ENCODE measurements around the gene GVQW3.

GVQW3 gene

DNA sequence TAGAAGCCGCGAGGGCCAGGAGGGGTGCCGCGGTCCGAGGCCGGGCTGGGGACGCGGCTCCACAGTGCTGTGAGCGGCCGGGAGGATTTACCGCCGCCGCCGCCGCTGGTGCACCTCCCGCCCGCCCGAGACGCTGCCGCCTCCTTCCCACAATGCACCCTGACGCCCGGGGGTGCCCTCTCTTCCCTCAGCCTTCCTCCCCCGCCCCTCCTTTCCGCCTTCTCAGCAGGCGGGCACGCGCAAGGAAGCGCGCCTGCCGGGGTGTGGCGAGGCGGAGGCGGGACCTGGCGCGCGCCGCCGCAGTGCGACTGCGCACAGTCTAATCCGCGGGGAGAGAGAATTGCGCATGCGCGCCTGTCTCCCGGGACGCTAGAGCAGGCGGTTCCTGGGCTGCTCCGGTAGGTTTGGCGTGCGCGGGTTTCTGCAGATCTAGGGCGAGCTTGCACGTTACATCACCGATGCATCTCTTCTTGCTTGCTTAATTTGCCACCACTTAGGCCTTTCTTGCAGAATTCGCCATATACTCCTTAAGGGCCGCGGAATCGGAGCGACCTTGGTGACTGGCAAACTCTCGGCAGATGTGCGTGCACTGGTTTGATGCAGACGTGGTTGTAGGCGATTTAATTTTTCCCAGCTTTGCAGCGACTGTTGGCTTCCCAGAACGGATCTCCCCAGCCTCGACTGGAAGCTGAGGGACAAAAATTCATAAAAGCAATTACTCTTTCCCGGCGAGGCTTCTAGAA is at the start of gene GVQW3, which contains the start of gene THAP12:
Gene GVQW3 (plus strand): TSS at position 347 of the 743 bp plus-strand sequence. CDS start 506 bp downstream, outside the sequence.
Gene THAP12 (minus strand): TSS at position 156 of the 743 bp plus-strand sequence. CDS start 296 bp downstream, outside the sequence.
- H3K4me1 Mint-ChIP-seq: peaks cover 67% of the 10 kb centered on the region
- peak within 1 kb of the TSS; percentile 95 for H3K4me3 Mint-ChIP-seq
- H3K9me3 Mint-ChIP-seq: no peaks in the 10 kb centered on the region
- peak within 1 kb of the TSS; percentile 97 for H3K27ac Mint-ChIP-seq
- peaks cover 1% of the 10 kb centered on the region for H3K36me3 Mint-ChIP-seq
- no peaks in the 10 kb centered on the region for H3K27me3 Mint-ChIP-seq

DNA sequence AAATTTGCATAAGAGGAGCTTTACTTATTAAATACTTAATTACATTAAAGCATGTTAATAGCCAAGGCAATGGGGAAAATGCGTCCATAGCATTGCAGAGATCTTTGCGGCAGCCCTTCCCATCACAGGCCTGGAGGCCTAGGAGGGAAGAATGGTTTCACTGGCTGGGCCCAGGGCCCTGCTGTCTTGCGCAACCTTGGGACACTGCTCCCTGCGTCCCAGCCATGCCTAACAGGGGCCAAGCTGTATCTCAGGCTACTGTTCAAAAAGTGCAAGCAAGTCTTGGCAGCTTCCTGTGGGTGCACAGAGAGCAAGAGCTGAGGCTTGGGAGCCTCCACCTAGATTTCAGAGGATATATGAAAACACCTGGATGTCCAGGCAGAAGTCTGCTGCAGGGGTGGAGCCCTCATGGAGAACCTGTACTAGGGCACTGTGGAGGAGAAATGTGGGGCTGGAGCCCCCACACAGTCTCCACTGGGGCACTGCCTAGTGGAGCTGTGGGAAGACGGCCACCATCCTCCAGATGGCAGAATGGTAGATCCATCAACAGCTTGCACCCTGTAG is 46.2 kb upstream of the GVQW3 start:
- peaks cover 7% of the 10 kb centered on the region for H3K4me1 Mint-ChIP-seq
- no peaks in the 10 kb centered on the region for H3K9me3 Mint-ChIP-seq
- H3K4me3 Mint-ChIP-seq: no peak overlapping the region
- peaks cover 1% of the 10 kb centered on the region for H3K36me3 Mint-ChIP-seq
- H3K27ac Mint-ChIP-seq: no peak overlapping the region
- H3K27me3 Mint-ChIP-seq: peaks cover 5% of the 10 kb centered on the region

DNA sequence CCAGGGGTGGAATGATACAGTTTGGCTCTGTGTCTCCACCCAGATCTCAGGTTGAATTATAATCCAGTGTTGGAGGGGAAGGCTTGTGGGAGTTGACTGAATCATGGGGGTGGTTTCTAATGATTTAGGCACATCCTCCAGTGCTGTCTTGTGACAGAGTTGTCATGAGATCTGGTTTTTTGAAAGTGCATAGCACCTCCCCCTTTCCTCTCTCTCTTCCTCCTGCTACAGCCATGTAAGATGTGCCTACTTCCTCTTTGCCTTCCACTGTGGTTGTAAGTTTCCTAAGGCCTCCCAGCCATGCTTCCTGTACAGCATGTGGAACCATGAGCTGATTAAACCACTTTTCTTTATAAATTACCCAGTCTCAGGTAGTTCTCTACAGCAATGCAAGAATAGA is 45.3 kb upstream of the GVQW3 start:
- no peak overlapping the region for H3K27ac Mint-ChIP-seq
- peaks cover 1% of the 10 kb centered on the region for H3K36me3 Mint-ChIP-seq
- H3K9me3 Mint-ChIP-seq: no peaks in the 10 kb centered on the region
- H3K4me3 Mint-ChIP-seq: no peak overlapping the region
- peaks cover 5% of the 10 kb centered on the region for H3K27me3 Mint-ChIP-seq
- H3K4me1 Mint-ChIP-seq: peaks cover 7% of the 10 kb centered on the region

DNA sequence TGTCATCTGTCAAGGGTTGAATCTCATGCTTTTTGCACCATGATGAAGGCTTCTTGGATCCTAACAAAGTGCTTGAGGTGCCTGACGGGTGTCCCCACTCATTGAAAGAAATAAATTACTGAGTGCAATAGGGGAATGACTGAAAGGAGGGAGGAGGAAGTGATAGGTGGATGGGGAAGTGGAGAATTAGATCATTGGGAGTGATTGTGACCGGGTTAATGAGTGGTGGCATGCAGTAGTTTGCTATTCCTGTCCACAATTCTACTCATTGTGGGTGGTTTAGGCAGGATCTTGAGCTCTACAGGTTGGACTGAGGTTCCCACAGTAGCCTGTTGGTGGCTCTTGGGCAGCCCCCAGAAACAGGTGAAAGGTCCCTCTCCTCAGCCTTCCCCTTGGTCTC is 44.5 kb upstream of the GVQW3 start:
- Mint-ChIP-seq H3K27ac (no peak overlapping the region), H3K4me1 (peaks cover 7% of the 10 kb centered on the region), H3K27me3 (peaks cover 5% of the 10 kb centered on the region), H3K36me3 (peaks cover 1% of the 10 kb centered on the region), H3K4me3 (no peak overlapping the region), H3K9me3 (no peaks in the 10 kb centered on the region)

DNA sequence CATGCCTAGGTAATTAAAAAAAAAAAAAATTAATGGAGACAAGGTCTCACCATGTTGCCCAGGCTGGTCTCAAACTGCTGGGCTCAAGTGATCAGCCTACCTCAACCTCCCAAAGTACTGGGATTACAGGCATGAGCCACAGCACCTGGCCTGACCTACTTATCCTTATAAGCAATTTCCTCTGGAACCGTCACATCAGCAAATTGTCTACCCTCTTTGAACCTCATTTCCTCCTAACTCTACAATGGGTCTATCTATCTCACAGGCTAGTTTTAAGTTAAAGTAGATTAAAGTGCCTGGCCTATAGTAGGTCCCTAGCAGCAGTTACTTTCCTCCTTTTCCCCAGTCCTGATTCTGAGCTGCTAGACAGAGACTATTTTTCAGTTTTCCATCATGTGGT is 43.7 kb upstream of the GVQW3 start:
- Mint-ChIP-seq H3K36me3 (peaks cover 1% of the 10 kb centered on the region), H3K27me3 (peaks cover 5% of the 10 kb centered on the region), H3K4me3 (no peak overlapping the region), H3K27ac (no peak overlapping the region), H3K4me1 (peaks cover 7% of the 10 kb centered on the region), H3K9me3 (no peaks in the 10 kb centered on the region)

DNA sequence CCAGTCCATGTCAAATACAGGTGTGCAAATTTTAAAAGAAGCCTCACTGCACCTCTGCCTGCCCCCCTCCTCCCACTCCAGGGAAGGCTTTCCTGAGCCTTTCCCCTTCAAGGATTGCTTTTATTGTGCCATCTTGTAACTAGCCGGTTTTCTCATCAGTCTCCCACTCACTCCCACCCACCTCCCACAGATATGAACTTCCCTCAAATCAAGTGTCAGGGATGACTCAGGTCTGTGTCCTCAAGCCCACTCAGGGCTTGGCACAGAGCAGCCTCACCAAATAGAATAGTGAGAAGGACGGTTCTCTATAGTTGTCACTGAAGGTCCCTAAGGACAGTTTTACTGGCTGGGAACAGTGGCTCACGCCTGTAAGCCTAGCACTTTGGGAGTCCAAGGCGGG is 43.2 kb upstream of the GVQW3 start:
- Mint-ChIP-seq H3K9me3 (no peaks in the 10 kb centered on the region), H3K4me3 (no peak overlapping the region), H3K4me1 (peaks cover 7% of the 10 kb centered on the region)

DNA sequence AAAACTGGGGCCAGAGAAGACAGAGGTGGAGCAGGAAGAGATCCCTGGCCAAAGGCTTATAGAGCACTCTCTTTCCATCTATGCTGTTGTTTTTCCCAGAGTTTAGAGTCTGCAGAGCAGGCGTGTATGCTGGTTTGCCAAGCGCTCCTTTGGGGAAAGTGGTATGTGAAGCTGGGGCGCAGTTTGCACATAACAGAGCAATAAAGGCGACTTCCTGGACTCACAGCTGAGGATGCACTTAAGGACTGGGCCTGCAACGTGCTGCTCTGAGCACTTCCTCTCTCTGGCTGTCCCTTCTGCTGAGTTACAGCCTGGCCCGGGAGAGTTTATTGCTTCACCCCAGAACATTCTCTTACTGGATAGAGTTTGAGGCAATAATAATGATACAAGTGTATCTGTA is 41.9 kb upstream of the GVQW3 start:
- H3K27me3 Mint-ChIP-seq: peaks cover 3% of the 10 kb centered on the region
- H3K4me3 Mint-ChIP-seq: no peak overlapping the region
- no peaks in the 10 kb centered on the region for H3K9me3 Mint-ChIP-seq
- H3K36me3 Mint-ChIP-seq: peaks cover 1% of the 10 kb centered on the region
- peaks cover 7% of the 10 kb centered on the region for H3K4me1 Mint-ChIP-seq
- no peak overlapping the region for H3K27ac Mint-ChIP-seq

More for the DNA sequence above, 43.2 kb upstream of the GVQW3 start:
- Mint-ChIP-seq H3K27me3 (peaks cover 5% of the 10 kb centered on the region), H3K36me3 (peaks cover 1% of the 10 kb centered on the region), H3K27ac (no peak overlapping the region)

DNA sequence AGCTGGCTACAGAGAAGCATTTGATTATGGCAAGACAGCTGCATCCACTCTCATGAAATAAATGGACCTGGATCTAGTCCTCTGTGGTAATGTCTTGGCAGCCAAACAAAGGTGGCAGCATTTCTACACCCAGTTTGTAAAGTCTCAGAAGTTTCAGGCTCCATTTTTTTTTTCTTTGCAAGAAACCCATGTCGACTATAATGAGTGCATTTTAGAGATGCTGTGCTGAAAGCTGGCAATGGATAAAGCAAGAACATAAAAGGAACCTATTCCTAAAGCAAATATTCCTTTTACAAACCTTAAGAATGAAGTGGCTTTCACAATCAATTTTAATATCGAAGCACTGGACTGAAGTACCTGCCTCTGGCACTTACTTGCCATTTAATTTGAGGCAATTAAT is 33.7 kb upstream of the GVQW3 start:
- H3K36me3 Mint-ChIP-seq: peaks cover 10% of the 10 kb centered on the region
- no peak overlapping the region for H3K4me3 Mint-ChIP-seq
- H3K9me3 Mint-ChIP-seq: no peaks in the 10 kb centered on the region
- H3K4me1 Mint-ChIP-seq: no peaks in the 10 kb centered on the region
- H3K27ac Mint-ChIP-seq: no peak overlapping the region
- H3K27me3 Mint-ChIP-seq: no peaks in the 10 kb centered on the region

DNA sequence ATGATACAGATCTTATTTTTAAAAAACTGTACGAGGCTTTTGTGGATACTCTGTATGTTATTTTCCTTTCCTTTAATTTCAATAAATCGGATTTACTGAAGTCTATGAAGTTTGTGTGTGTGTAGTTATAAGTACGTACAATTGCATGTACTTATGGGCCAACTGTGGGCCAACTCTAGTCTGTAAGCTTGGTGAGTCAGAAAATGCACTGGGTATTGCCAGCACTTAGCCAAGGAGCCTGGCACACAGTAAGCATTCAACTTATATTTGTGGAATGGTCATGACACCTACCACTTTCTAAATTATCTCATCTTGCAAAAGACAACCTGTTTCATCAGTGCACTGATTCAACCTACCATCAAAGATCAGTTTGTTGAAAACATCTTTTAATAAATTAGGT is 32.8 kb upstream of the GVQW3 start:
- H3K9me3 Mint-ChIP-seq: no peaks in the 10 kb centered on the region
- peaks cover 19% of the 10 kb centered on the region for H3K36me3 Mint-ChIP-seq
- H3K27me3 Mint-ChIP-seq: no peaks in the 10 kb centered on the region
- H3K4me3 Mint-ChIP-seq: no peak overlapping the region
- H3K4me1 Mint-ChIP-seq: no peaks in the 10 kb centered on the region
- H3K27ac Mint-ChIP-seq: no peak overlapping the region

DNA sequence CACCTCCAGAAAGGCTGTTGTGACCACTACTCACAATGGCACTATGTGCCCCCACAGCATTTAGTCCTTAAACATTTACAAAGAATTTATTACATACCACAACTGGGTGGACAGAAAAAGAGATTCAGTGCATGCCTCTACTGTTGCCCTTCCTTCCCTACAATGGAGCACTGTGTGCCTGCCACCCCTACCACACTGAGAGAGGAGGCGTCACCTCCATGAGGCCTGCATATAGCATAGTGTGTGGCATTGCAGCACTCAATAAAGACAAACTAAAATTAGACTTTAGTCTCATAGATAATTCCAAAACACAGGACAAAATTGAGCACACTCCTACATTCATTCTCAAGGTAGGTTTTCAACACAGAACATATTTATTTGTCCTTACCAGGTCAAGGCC is 26.0 kb upstream of the GVQW3 start:
- H3K27ac Mint-ChIP-seq: no peak overlapping the region
- peaks cover 61% of the 10 kb centered on the region for H3K36me3 Mint-ChIP-seq
- no peaks in the 10 kb centered on the region for H3K27me3 Mint-ChIP-seq
- peaks cover 8% of the 10 kb centered on the region for H3K4me1 Mint-ChIP-seq
- H3K4me3 Mint-ChIP-seq: no peak overlapping the region
- peaks cover 8% of the 10 kb centered on the region for H3K9me3 Mint-ChIP-seq

DNA sequence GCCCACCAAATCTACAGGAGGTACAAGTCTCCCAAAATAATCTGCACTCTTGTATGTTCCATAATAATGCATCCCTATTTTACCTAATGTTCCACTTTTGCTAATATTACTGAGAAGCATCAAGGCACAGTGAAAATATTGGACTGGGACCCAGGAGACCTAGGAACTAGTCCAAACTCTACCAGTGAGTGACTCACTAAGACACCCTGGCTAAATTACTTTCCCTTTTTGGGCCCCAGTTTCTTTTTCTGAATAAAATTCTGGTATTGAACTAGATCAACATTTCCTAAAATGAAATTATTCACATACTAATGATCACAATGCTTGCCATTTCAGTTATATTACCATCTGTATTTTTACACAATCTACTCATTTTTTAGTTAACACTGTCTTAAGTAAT is 19.7 kb upstream of the GVQW3 start:
- peak overlapping the region; percentile 62 for H3K27ac Mint-ChIP-seq
- H3K4me1 Mint-ChIP-seq: peaks cover 41% of the 10 kb centered on the region
- H3K36me3 Mint-ChIP-seq: peaks cover 36% of the 10 kb centered on the region
- no peaks in the 10 kb centered on the region for H3K27me3 Mint-ChIP-seq
- no peaks in the 10 kb centered on the region for H3K9me3 Mint-ChIP-seq
- no peak overlapping the region for H3K4me3 Mint-ChIP-seq

DNA sequence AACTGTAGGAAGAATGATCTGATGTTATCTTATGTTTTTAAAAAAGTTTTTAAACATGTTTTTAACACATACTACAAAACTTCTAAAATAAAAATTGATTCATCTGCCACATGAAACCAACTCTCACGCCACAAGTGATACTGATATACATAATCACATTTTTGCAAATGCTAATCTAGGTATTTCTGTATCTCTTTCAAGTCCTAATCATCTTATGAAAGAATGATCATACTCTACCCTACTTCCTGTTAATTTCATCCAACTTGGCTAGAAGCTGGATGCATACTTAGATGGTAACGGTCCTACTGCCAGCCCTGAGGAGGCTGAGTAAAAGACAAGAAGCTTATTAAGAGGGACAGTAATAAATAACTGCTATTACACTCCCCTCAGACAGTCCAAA is 19.3 kb upstream of the GVQW3 start:
- Mint-ChIP-seq H3K36me3 (peaks cover 35% of the 10 kb centered on the region), H3K9me3 (no peaks in the 10 kb centered on the region), H3K4me1 (peaks cover 43% of the 10 kb centered on the region), H3K27ac (peak overlapping the region; percentile 51), H3K27me3 (no peaks in the 10 kb centered on the region), H3K4me3 (no peak overlapping the region)

DNA sequence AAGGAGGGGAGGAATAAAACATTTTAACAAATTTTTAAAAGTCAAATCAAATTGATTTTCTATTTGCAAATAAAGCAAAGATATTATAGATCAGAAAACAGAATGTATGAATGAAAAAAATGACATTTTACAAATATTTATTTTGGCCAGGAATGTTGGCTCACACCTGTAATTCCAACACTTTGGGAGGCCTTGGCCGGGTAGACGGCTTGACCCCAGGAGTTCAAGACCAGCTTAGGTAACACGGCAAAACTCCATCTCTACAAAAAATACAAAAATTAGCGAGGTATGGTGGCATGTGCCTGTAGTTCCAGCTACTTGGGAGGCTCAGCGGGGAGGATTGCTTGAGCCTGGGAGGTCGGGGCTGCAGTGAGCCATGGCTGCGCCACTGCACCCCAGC is 18.4 kb upstream of the GVQW3 start:
- peaks cover 30% of the 10 kb centered on the region for H3K36me3 Mint-ChIP-seq
- H3K9me3 Mint-ChIP-seq: no peaks in the 10 kb centered on the region
- H3K27me3 Mint-ChIP-seq: no peaks in the 10 kb centered on the region
- H3K27ac Mint-ChIP-seq: peak overlapping the region; percentile 23
- H3K4me3 Mint-ChIP-seq: no peak overlapping the region
- peaks cover 50% of the 10 kb centered on the region for H3K4me1 Mint-ChIP-seq

DNA sequence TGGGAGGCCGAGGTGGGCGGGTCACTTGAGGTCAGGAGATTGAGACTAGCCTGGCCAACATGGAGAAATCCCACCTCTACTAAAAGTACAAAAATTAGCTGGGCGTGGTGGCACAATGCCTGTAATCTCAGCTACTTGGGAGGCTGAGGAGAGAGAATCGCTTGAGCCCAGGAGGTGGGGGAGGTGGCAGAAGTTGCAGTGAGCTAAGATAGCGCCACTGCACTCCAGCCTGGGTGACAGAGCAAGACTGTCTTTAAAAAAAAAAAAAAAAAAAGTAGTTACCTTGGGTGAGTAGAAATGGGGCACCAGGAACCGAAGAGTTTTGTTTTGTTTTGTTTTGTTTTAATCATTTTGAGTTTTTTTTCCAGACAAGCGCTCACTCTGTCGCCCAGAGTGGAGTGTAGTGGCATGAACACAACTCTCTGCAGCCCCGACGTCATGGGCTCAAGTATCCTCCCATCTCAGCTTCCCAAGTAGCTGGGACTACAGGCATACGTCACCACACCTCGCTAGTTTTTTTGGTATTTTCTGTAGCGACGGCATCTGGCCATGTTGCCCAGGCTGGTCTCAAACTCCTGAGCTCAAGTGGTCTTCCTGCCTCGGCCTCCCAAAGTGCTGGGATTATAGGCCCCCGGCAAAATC is 16.0 kb upstream of the GVQW3 start:
- H3K27me3 Mint-ChIP-seq: no peaks in the 10 kb centered on the region
- peaks cover 19% of the 10 kb centered on the region for H3K36me3 Mint-ChIP-seq
- no peak overlapping the region for H3K27ac Mint-ChIP-seq
- no peak overlapping the region for H3K4me3 Mint-ChIP-seq
- peaks cover 66% of the 10 kb centered on the region for H3K4me1 Mint-ChIP-seq
- no peaks in the 10 kb centered on the region for H3K9me3 Mint-ChIP-seq

DNA sequence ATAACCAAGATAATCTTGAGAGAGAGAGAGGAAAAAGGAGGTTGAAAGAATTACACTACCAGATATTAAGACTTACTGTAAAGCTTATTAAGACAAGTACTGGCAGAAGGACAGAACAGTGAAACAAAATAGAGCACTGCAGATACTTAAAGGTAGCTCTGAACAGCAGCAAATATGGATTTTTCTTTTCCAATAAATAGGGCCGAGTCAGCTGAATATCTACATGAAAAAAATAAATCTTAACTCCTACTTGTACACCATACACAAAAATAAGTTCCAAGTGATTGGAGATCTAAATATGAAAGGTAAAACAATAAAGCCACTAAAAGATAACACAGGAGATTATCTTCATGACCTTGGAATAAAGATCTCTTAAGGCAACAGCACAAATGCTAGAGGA is 12.6 kb upstream of the GVQW3 start:
- peaks cover 12% of the 10 kb centered on the region for H3K36me3 Mint-ChIP-seq
- H3K4me1 Mint-ChIP-seq: peaks cover 69% of the 10 kb centered on the region
- H3K4me3 Mint-ChIP-seq: no peak overlapping the region
- H3K27ac Mint-ChIP-seq: peak overlapping the region; percentile 47
- no peaks in the 10 kb centered on the region for H3K9me3 Mint-ChIP-seq
- no peaks in the 10 kb centered on the region for H3K27me3 Mint-ChIP-seq

DNA sequence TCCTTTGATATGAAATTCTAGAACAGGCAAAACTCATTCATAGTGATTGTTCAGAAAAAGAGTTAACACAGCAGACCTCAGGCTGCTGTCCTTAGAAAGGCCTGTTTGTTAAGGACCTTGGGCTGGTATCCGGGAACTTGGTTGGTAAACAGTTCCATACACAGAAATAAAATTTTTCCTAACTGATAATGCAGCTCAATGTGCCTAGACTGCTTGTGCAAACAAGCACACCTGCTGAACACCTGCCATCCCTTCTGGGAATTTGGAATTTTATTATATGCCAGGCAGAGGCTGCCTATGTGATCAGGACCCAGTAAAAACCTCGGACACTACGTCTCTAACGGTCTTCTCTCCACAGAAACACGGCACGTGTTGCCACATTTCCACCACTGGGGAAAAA is 11.7 kb upstream of the GVQW3 start:
- Mint-ChIP-seq H3K9me3 (no peaks in the 10 kb centered on the region), H3K27me3 (no peaks in the 10 kb centered on the region), H3K36me3 (peaks cover 6% of the 10 kb centered on the region), H3K4me3 (no peak overlapping the region), H3K4me1 (peaks cover 73% of the 10 kb centered on the region), H3K27ac (no peak overlapping the region)
